ENCODE data around the gene C19orf44. TPM values are rescaled to one million over a fixed set of nuclear protein-coding genes. Genes with fewer than 3 reads are reported as not detected.

The C19orf44 gene
- total and polyA plus RNA-seq, 2 of the 4 experiments (the other 2 are of a cell fraction) = 1.4 to 3.8 TPM

- dilution Hi-C loops (cut with HindIII; ENCODE audit: low sequenced_read_pairs, unreplicated experiment) = no loop called here
- TF ChIP-seq FOS (IDR thresholded peaks at IDR 0.05; ENCODE audit: low read depth, low read length) = no peak
- no peak for TF ChIP-seq USF2 (IDR thresholded peaks at IDR 0.05; ENCODE audit: low read depth, low read length)
- no peak for TF ChIP-seq CHD1 (IDR thresholded peaks at IDR 0.05; ENCODE audit: low read depth, low read length)
- TF ChIP-seq CTCF (conservative IDR thresholded peaks at IDR 0.05; ENCODE audit: low read depth, low read length) = no peak
- no peak for TF ChIP-seq POLR2A (IDR thresholded peaks at IDR 0.05; ENCODE audit: low read depth, low read length)
- no peak for TF ChIP-seq NFE2L2 (IDR thresholded peaks at IDR 0.05; ENCODE audit: low read depth, low read length)
- no peak for TF ChIP-seq RCOR1 (IDR thresholded peaks at IDR 0.05; ENCODE audit: insufficient replicate concordance, low read length)
- TF ChIP-seq CEBPB (IDR thresholded peaks at IDR 0.05; ENCODE audit: low read depth, low read length) = no peak
- TF ChIP-seq BHLHE40 (IDR thresholded peaks at IDR 0.05; ENCODE audit: low read depth, low read length) = no peak
- TF ChIP-seq MAZ (IDR thresholded peaks at IDR 0.05; ENCODE audit: borderline replicate concordance, low read depth, low read length) = no peak
- no peak for TF ChIP-seq RAD21 (IDR thresholded peaks at IDR 0.05; ENCODE audit: low read length)
- TF ChIP-seq MAFK (IDR thresholded peaks at IDR 0.05; ENCODE audit: low read depth, low read length) = no peak
- TF ChIP-seq, protein P1, sequence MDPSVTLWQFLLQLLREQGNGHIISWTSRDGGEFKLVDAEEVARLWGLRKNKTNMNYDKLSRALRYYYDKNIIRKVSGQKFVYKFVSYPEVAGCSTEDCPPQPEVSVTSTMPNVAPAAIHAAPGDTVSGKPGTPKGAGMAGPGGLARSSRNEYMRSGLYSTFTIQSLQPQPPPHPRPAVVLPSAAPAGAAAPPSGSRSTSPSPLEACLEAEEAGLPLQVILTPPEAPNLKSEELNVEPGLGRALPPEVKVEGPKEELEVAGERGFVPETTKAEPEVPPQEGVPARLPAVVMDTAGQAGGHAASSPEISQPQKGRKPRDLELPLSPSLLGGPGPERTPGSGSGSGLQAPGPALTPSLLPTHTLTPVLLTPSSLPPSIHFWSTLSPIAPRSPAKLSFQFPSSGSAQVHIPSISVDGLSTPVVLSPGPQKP (IDR thresholded peaks at IDR 0.05; ENCODE audit: borderline replicate concordance, low read depth, low read length) = no peak
- no peak for TF ChIP-seq MXI1 (IDR thresholded peaks at IDR 0.05; ENCODE audit: borderline replicate concordance, low read depth, low read length)
- no peak for TF ChIP-seq SMC3 (IDR thresholded peaks at IDR 0.05; ENCODE audit: low read depth, low read length)
Observed at GRCh38 chr19:16460454-16460853, 35.7 kb upstream of the C19orf44 start.

More at GRCh38 chr19:16460454-16460853, 35.7 kb upstream of the C19orf44 start:
- no peaks in the 10 kb centered on the region for H3K9me3 ChIP-seq (ENCODE audit: control insufficient read depth, insufficient read depth, low read length)
- no peak overlapping the region for H2BK5ac ChIP-seq (ENCODE audit: low read depth, low read length, poor library complexity, severe bottlenecking)
- intact Hi-C loops (cut with micrococcal nuclease) = no loop called here
- H3K4me2 ChIP-seq (ENCODE audit: low read depth, low read length) = no peak overlapping the region
- H2BK15ac ChIP-seq (ENCODE audit: low read depth, low read length) = no peak overlapping the region
- POLR2A ChIA-PET (ENCODE audit: unreplicated experiment) = interaction anchor here (0.7 kb wide), 1 partner anchor 11 kb away, joined by 8 read pairs; the partner anchor contains the start of gene EPS15L1
- H3K27ac ChIP-seq (ENCODE audit: insufficient read depth, low read length) = no peak overlapping the region
- no peak overlapping the region for H4K91ac ChIP-seq (ENCODE audit: insufficient read depth, low read depth, low read length)
- no peak for DNase-seq
- CTCF ChIA-PET = no interaction called here
- H4K20me1 ChIP-seq (ENCODE audit: insufficient read depth, low read length) = peaks cover 90% of the 10 kb centered on the region
- no peak overlapping the region for H3K56ac ChIP-seq (ENCODE audit: extremely low read depth, insufficient read depth, low read length)
- ATAC-seq (ENCODE audit: low read depth) = no peak
- no CpG with 5 or more reads among the region's 8 CpGs for WGBS, 2 experiments (ENCODE audit: extremely low coverage in 2 of 2, insufficient read length in 1 of 2)
- peaks cover 29% of the 10 kb centered on the region for H3K4me1 ChIP-seq (ENCODE audit: control insufficient read depth, insufficient read depth, low read length)
- H3K27me3 ChIP-seq (ENCODE audit: control insufficient read depth, insufficient read depth, low read length) = no peaks in the 10 kb centered on the region
- peaks cover 48% of the 10 kb centered on the region for H3K9me1 ChIP-seq (ENCODE audit: insufficient read depth, low read length)
- no peaks in the 10 kb centered on the region for H3K36me3 ChIP-seq (ENCODE audit: control insufficient read depth, insufficient read depth, low read length)
- H3K18ac ChIP-seq (ENCODE audit: low read depth, low read length) = no peak overlapping the region
- H3K14ac ChIP-seq (replicated peaks; ENCODE audit: low read depth, low read length) = no peak overlapping the region
- H3K4ac ChIP-seq (ENCODE audit: low read depth, low read length) = no peak overlapping the region
- H2BK120ac ChIP-seq (ENCODE audit: low read depth, low read length) = no peak overlapping the region
- BruUV-seq (replicated peaks) = no TSS peak
- no peak overlapping the region for H4K8ac ChIP-seq (ENCODE audit: low read depth in 2 of 2, low read length in 2 of 2)
- H3K23ac ChIP-seq (ENCODE audit: low read depth, low read length) = no peak overlapping the region
- no peak overlapping the region for H2AK9ac ChIP-seq (replicated peaks; ENCODE audit: low read depth, low read length, poor library complexity)
- H3K9ac ChIP-seq (ENCODE audit: low read depth, low read length) = no peak overlapping the region
- no peak overlapping the region for H2BK20ac ChIP-seq (ENCODE audit: low read depth, low read length)
- in situ Hi-C loops (cut with MboI; ENCODE audit: low sequenced_read_pairs) = no loop called here
- no peak overlapping the region for H2AK5ac ChIP-seq (ENCODE audit: low read depth, low read length)
- H2AFZ ChIP-seq (replicated peaks; ENCODE audit: low read length, poor library complexity) = no peak overlapping the region
- no peak overlapping the region for H3K4me3 ChIP-seq (ENCODE audit: insufficient read depth, low read depth, low read length)
- peaks cover 68 to 95% of the 10 kb centered on the region in 2 experiments for H3K79me1 ChIP-seq (ENCODE audit: low read depth in 1 of 2, low read length in 2 of 2)
- no peak overlapping the region for H4K5ac ChIP-seq (ENCODE audit: low read depth, low read length)

Measured in IMR-90 (cell line).